Measurements from ENCODE around the gene MAL.

MAL gene

GRCh38 chr2:95050385-95051300 is 25.1 kb downstream of the MAL start:
- no peak for DNase-seq

- no peak for DNase-seq
Measured at GRCh38 chr2:95051626-95052025, 26.1 kb downstream of the MAL start.

DNA sequence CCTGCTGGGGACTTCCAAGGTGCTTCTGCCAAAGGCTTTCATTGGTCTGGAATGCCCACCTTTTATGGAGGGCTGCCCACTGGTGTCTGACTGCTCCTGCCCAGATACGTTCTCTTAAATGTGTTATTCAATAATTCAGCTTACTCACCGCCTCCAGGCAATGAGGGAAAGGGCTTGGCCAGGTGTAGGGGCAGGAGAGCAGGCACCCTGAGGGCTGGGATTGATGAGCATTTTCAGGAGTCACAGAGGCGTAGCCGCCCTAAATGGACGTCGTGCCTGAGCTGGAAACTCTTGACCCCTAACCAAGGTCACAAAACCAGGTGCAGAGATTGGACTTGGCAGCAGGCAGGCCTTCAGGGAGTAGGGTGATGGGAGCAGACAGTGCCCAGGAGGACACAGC is 26.8 kb downstream of the MAL start:
- no peak for DNase-seq

DNA sequence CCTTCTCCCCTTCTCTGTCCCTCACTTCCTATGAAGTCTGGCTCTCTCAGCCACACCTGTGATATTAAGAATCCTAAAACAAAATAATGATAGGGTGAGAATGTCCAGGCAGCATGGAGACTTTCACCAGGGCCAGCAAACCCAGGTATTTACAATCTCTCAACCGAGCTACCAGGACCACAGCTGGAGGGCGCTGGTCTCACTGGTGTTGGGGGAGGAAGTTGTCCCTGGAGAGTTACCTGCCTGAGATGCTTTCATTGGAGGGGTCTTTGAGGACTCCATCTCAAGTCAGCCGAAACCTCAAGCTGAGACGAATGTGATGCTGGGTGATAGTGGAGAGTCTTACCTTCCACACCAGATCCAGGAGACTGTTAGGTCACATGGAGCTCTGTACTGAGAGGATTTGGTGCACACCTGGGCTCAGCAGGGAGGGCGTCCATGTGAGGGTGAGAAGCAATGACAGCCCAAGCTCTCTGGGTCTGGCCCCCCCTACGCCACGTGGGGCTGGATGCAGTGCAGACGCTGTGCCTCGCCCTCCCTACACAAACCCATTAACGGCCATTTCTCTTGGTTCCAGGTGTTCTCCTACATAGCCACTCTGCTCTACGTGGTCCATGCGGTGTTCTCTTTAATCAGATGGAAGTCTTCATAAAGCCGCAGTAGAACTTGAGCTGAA is 27.4 kb downstream of the MAL start:
- DNase-seq, result no peak

DNA sequence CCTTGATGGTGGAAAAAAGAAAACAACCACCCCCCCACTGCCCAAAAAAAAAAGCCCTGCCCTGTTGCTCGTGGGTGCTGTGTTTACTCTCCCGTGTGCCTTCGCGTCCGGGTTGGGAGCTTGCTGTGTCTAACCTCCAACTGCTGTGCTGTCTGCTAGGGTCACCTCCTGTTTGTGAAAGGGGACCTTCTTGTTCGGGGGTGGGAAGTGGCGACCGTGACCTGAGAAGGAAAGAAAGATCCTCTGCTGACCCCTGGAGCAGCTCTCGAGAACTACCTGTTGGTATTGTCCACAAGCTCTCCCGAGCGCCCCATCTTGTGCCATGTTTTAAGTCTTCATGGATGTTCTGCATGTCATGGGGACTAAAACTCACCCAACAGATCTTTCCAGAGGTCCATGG is 28.0 kb downstream of the MAL start:
- no peak for DNase-seq

- DNase-seq, result no peak
Measured at GRCh38 chr2:95054016-95054415, 28.5 kb downstream of the MAL start.

DNA sequence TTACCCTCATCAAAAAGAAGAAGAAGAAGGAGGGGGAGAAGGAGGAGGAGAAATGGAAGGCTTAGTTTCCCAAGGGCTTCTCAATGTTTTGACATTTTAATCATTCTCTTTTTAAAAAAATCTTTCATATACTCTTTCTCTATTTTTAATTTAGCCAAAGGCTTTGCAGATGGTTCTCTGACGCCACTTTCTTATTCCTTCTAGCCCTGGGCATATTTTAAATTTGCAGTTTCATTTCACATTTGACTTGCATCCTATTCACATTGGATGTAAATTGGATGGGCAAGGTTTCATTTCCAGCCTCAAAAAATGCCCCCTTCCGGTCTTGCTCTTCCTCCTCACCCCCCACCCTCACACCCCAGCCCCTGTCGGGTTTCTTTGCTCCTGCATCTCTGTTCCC is 29.8 kb downstream of the MAL start:
- DNase-seq, result no peak

- no peak for DNase-seq
Measured at GRCh38 chr2:95056044-95056443, 30.5 kb downstream of the MAL start.

DNA sequence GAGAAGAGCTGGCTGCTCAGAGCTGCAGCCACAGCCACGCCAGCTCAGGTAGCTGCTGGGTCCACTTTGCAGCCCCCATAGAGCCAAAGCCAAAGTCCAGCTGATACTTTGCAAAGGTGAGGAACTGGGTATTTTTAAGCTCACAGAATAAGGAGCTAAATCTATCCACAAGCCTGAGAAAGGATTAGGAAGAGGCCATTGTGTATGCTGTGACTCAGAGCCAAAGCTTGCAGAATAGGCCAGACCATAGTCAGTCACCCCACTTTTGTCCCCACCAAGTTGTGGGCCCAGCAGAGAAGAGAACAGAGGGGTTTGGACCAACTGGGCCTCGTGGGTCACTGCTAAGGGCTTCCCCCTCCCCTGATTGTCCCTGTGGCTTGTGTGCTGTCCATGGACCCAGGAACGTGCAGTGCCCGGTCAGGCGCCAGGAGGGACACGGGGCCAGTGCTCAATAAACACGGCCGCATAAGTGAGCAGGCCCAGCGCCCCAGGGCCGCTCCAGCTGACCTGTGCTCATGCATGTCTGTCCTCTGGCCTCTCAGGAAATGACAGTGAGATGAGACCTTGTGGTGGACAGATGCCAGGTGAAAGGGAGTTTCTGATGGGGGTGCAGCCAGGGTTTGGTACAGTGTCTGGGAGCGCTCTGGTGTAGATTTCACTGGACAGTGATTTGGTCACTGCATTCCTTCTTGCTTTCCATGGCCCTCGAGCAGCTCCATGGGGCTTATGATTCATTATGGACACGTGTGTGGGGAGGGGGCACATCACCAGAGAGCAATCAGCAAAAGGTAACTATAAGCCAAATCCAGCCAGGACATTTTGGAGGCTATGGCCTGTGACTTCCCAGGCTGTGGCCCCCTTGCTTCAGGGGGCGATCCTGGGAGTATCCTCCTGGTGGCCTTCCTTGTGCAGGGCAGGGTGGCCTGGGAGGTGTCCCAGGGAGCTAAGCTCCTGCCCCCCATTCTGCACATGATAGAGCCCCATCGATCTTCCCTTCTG is 31.3 kb downstream of the MAL start:
- DNase-seq, result no peak

DNA sequence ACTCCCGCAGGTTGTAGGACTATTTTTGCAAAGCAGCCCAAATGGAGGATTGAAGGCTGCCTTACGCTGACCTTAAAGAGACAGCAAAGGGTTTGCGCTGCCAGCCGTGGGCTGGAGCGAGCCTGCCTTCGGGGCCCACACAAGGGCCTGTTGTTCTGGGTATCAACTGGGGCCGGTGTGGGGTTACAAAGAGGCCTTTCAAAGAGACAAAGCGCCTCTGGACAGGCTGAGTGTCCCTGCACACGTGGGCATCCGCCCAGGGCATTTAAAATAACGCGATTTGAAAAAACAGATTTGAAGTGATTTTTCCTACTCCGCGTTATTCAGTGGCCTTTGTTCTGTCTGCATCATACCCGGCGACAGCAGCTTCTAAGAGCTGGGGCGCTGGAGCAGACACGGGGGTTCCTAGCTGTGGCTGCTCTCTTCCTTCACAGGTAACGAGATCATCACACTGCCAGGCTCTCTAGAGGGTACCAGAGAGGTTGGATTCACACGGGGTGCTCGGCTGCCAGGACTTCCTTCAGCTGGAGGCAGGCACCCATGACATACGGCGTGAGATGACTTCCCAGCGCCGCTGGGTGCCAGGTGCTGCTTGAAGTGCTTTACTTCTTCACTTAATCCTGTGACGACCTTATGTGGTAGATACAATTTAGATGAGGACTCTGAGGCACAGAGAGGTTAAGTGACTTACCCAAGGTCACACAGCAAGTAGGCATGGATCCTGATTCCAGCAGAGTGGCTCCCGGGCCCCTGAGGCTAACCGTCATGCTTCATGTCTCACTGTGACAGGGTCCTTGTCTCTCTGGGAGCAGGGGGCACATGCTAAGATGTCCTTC is 32.2 kb downstream of the MAL start:
- DNase-seq, result no peak

DNA sequence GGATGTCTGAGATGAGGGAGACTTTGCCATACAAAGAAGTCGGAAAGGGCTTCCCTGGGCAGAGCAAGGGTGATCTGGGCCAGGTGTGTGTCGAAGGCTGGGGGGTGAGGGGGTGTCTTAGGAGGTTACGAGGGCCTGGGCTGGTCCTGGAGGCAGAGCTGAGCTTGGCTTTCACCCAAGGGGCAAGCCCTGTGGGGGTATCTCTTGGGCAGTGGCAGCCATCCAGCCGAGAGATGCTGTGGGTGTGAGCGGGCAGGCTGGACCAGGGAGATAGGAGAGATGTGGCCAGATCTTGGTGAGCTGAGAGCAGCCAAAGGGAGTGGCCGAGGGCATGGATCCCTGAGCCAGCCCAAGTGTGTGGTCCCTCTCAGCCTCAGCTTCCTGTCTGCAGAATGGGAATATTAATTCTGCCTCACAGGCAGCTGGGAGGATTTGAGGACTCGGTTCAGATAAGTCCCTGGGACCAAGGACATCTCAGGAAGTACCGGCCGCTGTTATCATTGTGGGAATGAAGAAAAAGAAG is 33.0 kb downstream of the MAL start:
- no peak for DNase-seq

DNA sequence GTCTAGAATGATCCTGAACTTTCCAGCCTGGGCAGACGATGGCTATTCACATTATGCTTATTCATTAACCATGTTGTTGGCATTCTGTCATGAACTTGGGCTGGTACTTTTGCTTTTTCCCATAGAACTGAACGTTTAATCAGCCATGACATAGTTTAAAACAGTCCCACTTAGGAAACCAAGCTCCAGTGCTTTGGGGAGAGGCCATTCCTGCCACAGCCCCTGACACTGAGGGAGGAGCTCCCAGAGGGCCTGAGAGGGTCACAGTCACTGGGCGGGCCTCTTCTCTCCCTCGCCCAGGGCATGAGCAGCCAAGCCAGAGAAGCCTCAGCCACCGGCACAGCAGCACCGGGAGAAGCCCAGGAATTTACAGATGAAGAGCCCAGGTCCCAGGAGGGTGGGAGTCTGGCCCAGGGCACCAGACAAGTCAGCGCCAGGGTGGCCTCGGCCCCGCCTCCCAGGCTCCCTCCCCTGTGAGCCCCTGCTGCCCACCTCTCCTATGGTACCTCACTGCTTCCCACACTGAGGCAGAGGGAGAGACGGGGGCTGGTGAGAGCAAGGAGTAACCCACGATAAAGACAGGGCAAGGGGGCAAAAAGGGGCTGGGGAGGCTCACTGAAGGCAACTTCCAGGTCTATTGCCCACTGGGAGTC is 33.6 kb downstream of the MAL start:
- no peak for DNase-seq

DNA sequence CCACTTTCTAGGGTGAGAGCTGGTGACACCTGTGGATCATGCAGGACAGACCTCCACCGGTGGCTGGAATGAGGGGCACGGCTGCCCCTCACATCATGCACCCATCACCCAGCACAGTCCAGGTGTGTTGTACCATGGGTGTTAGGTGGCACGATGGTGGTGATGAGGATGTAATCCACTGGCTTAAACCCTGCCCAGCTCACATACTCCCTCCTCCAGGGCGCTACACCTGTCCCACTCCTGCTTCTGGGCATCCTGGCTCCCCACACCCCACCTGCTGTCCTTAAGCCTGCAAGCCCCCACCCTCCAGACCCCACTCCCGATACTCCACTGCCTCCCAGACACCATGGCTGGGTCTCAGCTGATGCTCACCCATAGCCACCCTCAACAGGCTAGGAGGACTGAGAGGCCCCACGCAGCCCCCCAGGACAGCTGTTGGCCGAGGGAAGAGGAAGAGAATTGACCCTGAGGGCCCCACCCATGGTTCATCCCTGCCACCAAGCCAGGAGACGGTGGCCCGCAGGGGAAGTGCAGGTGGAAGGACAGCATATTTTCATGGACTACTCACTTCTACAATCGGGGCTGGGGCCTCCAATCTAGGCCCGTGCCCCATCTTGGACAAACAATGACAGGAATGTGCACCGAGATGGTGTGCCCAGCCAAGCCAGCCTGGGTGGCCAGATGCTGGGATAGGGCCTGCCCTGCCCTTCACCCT is 34.3 kb downstream of the MAL start:
- DNase-seq, result no peak

GRCh38 chr2:95060446-95061118 is 35.1 kb downstream of the MAL start:
- no peak for DNase-seq

DNA sequence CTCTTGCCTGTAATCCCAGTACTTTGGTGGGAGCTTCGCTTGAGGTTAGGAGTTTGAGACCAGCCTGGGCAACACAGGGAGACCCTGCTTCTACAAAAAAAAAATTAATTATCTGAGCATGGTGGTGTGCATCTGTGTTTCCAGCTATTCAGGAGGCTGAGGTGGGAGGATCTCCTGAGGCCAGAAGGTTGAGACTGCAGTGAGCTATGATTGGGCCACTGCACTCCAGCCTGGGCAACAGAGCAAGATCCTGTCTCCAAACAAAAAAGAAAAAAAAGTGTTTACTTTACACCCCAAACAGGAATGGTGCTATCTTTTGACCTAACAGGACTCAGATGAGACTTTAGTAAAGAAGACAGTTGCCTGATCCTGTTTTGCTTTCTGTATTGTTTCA is 35.6 kb downstream of the MAL start:
- no peak for DNase-seq

DNA sequence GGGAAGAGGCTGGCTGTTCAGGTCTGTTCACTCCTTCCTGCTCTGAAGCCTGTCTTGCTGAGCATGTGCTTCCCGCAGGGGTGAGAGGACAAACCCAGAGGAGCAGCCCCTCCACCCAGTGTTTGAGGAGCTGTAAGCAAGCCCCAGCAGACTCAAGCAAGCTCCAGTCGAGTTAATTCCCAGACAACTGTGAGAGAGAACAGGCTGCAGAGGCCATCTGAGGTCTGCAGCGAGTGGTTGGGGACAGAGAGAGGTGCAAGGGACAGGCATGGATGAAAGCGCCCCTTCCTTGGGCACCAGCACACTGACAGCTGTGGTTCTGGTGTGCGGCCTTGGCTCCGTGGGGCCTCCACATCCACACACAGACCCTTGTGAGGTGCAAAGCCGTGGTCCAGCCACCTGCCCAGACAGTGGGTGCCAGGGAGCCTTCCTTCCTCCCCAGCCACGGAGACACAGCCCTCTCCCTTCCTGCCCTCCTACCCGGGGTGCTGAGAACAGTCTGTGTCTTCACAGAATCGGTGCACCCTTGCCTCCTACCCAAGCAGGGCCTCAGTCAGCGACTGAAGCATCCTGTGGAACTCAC is 36.2 kb downstream of the MAL start:
- DNase-seq, result no peak

- DNase-seq, result no peak
Measured at GRCh38 chr2:95062242-95063085, 37.0 kb downstream of the MAL start.

- DNase-seq, result no peak
Measured at GRCh38 chr2:95063086-95063958, 37.8 kb downstream of the MAL start.

Data from CD4-positive, alpha-beta T cell treated with Interferon gamma for 1 hour (primary cell).